ENCODE data around the gene NOL4L. TPM values are rescaled to one million over a fixed set of nuclear protein-coding genes. Genes with fewer than 3 reads are reported as not detected.

Gene NOL4L
- polyA plus RNA-seq, 1 experiment: 10.9 TPM

DNA sequence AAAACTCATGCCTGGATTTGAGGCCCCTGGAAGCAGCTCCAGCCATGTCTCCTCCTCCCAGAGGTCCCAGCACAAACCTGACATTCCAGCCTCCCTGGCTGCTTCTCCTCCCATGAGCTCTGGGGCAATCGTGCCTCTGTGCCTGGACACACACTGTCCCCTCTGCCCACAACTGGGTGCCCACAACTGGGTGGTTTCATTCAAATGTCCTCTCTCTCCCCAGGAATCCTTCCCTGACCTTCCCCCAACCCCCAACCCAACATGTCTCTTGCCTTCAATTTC lies 37.4 kb downstream of the NOL4L start:
- TF ChIP-seq, protein P1, sequence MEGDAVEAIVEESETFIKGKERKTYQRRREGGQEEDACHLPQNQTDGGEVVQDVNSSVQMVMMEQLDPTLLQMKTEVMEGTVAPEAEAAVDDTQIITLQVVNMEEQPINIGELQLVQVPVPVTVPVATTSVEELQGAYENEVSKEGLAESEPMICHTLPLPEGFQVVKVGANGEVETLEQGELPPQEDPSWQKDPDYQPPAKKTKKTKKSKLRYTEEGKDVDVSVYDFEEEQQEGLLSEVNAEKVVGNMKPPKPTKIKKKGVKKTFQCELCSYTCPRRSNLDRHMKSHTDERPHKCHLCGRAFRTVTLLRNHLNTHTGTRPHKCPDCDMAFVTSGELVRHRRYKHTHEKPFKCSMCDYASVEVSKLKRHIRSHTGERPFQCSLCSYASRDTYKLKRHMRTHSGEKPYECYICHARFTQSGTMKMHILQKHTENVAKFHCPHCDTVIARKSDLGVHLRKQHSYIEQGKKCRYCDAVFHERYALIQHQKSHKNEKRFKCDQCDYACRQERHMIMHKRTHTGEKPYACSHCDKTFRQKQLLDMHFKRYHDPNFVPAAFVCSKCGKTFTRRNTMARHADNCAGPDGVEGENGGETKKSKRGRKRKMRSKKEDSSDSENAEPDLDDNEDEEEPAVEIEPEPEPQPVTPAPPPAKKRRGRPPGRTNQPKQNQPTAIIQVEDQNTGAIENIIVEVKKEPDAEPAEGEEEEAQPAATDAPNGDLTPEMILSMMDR (IDR thresholded peaks at IDR 0.05; ENCODE audit: insufficient read depth, low read depth, low read length): no peak
- ChIA-PET POLR2A (no interaction called here), CTCF (interaction anchor here (0.7 to 1.1 kb wide), 2 partner anchors 10 to 21 kb away, joined by 3 to 4 read pairs; no protein-coding TSS in a partner anchor)
- Histone ChIP-seq H3K36me3 (ENCODE audit: control insufficient read depth, insufficient read depth, low read length) (no peaks in the 10 kb centered on the region), H3K4me3 (ENCODE audit: low read depth, low read length) (no peak overlapping the region), H3K27me3 (ENCODE audit: control insufficient read depth, insufficient read depth, low read length) (no peaks in the 10 kb centered on the region)
- DNase-seq (ENCODE audit: low read depth): no peak

- no peak for DNase-seq (ENCODE audit: low read depth)
- no peaks in the 10 kb centered on the region for H3K36me3 ChIP-seq (ENCODE audit: control insufficient read depth, insufficient read depth, low read length)
- TF ChIP-seq, protein P1 (IDR thresholded peaks at IDR 0.05; ENCODE audit: insufficient read depth, low read depth, low read length): no peak
- H3K27me3 ChIP-seq (ENCODE audit: control insufficient read depth, insufficient read depth, low read length): no peaks in the 10 kb centered on the region
- H3K4me3 ChIP-seq (ENCODE audit: low read depth, low read length): no peak overlapping the region
- POLR2A ChIA-PET: no interaction called here
- CTCF ChIA-PET: interaction anchor here (0.7 to 1.1 kb wide), 2 partner anchors 11 to 21 kb away, joined by 3 to 4 read pairs; no protein-coding TSS in a partner anchor
These were observed 38.0 kb downstream of the NOL4L start for GRCh38 chr20:32546918-32547752.

- TF ChIP-seq, protein P1 (IDR thresholded peaks at IDR 0.05; ENCODE audit: insufficient read depth, low read depth, low read length): no peak
- CTCF ChIA-PET: no interaction called here
- POLR2A ChIA-PET: no interaction called here
- no peak for DNase-seq (ENCODE audit: low read depth)
- H3K4me3 ChIP-seq (ENCODE audit: low read depth, low read length): no peak overlapping the region
- no peaks in the 10 kb centered on the region for H3K36me3 ChIP-seq (ENCODE audit: control insufficient read depth, insufficient read depth, low read length)
- no peaks in the 10 kb centered on the region for H3K27me3 ChIP-seq (ENCODE audit: control insufficient read depth, insufficient read depth, low read length)
These were observed 40.0 kb downstream of the NOL4L start for GRCh38 chr20:32544893-32545840.

- H3K4me3 ChIP-seq (ENCODE audit: low read depth, low read length): no peak overlapping the region
- ChIA-PET CTCF (no interaction called here), POLR2A (no interaction called here)
- H3K27me3 ChIP-seq (ENCODE audit: control insufficient read depth, insufficient read depth, low read length): no peaks in the 10 kb centered on the region
- H3K36me3 ChIP-seq (ENCODE audit: control insufficient read depth, insufficient read depth, low read length): no peaks in the 10 kb centered on the region
- no peak for DNase-seq (ENCODE audit: low read depth)
- TF ChIP-seq, protein P1 (IDR thresholded peaks at IDR 0.05; ENCODE audit: insufficient read depth, low read depth, low read length): no peak
These were observed 40.8 kb downstream of the NOL4L start for GRCh38 chr20:32544260-32544722.

All from BJ (cell line).